K562 (cell line): ENCODE data around the gene SMIM7. TPM values are rescaled to one million over a fixed set of nuclear protein-coding genes. Genes with fewer than 3 reads are reported as not detected.

Experiments used
- BCOR ChIP-seq: fragments of 450-650 bp; IDR thresholded peaks from 2 replicates; pipeline ENCODE4 v1.6.1; 2016
- COPS2 ChIP-seq: fragments of 450-650 bp; conservative IDR thresholded peaks from 2 replicates; pipeline ENCODE4 v1.6.1; 2016; ENCODE audit warnings: mild to moderate bottlenecking, moderate library complexity
- DNMT1 ChIP-seq: fragments of 450-650 bp; IDR thresholded peaks from 2 replicates; pipeline ENCODE4 v1.6.1; 2016; ENCODE audit warnings: antibody characterized with exemption, mild to moderate bottlenecking
- E2F6 ChIP-seq, 2 experiments: IDR thresholded peaks; 2 replicates each; pipeline ENCODE4 v1.6.1; 2011; ENCODE audit warnings: borderline replicate concordance in 1 of 2, control low read depth in 1 of 2, low read depth in 1 of 2, low read length in 1 of 2, mild to moderate bottlenecking in 1 of 2, mixed read lengths in 1 of 2, moderate library complexity in 1 of 2; ENCODE audit not compliant: insufficient read depth in 1 of 2, insufficient read length in 1 of 2, poor library complexity in 1 of 2, severe bottlenecking in 1 of 2; ENCODE audit errors: extremely low read depth in 1 of 2
- ESRRA ChIP-seq: fragments of 450-650 bp; IDR thresholded peaks from 2 replicates; pipeline ENCODE4 v1.6.1; 2014; ENCODE audit warnings: low read depth, mild to moderate bottlenecking, moderate library complexity, borderline replicate concordance
- ETS2 ChIP-seq: IDR thresholded peaks from 2 replicates; pipeline ENCODE4 v1.6.1; 2016; ENCODE audit warnings: borderline replicate concordance, missing genetic modification characterization, mild to moderate bottlenecking, moderate library complexity, missing compliant biosample characterization; ENCODE audit not compliant: poor library complexity, severe bottlenecking
- HDAC8 ChIP-seq: fragments of 450-650 bp; IDR thresholded peaks from 2 replicates; pipeline ENCODE4 v1.6.1; 2016; ENCODE audit warnings: mild to moderate bottlenecking, missing genetic modification characterization, moderate library complexity, missing compliant biosample characterization
- HNRNPLL ChIP-seq: fragments of 200-400 bp; formaldehyde crosslinking; IDR thresholded peaks from 2 replicates; pipeline ENCODE4 v1.6.1; 2017; ENCODE audit warnings: low read length, low read depth, mild to moderate bottlenecking; ENCODE audit not compliant: poor library complexity, severe bottlenecking
- NFE2 ChIP-seq: IDR thresholded peaks from 2 replicates; pipeline ENCODE4 v1.6.1; 2014; ENCODE audit warnings: antibody characterized with exemption, low read depth
- PHF20 ChIP-seq: fragments of 450-650 bp; IDR thresholded peaks from 2 replicates; pipeline ENCODE4 v1.6.1; 2018; ENCODE audit not compliant: partially characterized antibody
- PYGO2 ChIP-seq: fragments of 450-650 bp; IDR thresholded peaks from 2 replicates; pipeline ENCODE4 v1.6.1; 2016; ENCODE audit warnings: mild to moderate bottlenecking, missing genetic modification characterization, moderate library complexity, missing compliant biosample characterization
- RNF2 ChIP-seq: sonication (generic); IDR thresholded peaks from 2 replicates; pipeline ENCODE4 v1.6.1; 2016
- SRSF3 ChIP-seq: fragments of 200-400 bp; formaldehyde crosslinking; IDR thresholded peaks from 2 replicates; pipeline ENCODE4 v1.6.1; 2016; ENCODE audit warnings: mild to moderate bottlenecking, low read length, moderate library complexity; ENCODE audit not compliant: insufficient read depth
- TAL1 ChIP-seq: fragments of 450-650 bp; IDR thresholded peaks from 2 replicates; pipeline ENCODE4 v1.6.1; 2016; ENCODE audit warnings: mild to moderate bottlenecking
- TSHZ1 ChIP-seq: fragments of 250-450 bp; sonication (Bioruptor Pico); IDR thresholded peaks from 2 replicates; pipeline ENCODE4 v1.4.0; 2020; ENCODE audit warnings: mild to moderate bottlenecking, moderate library complexity
- YBX1 ChIP-seq: fragments of 450-650 bp; IDR thresholded peaks from 2 replicates; pipeline ENCODE4 v1.7.1; 2016; ENCODE audit warnings: mild to moderate bottlenecking
- ZNF77 ChIP-seq: fragments of 250-450 bp; sonication (Bioruptor Pico); IDR thresholded peaks from 2 replicates; pipeline ENCODE4 v1.5.0; 2020
- polyA plus RNA-seq, 8 experiments: library from polyadenylated mRNA; depleted of rRNA in 4 of 8; stranded (reverse) in 5 of 8; unstranded in 3 of 8; fragments of >200 nt; fragmentation: Nextera tagmentation in 2 of 8; fragmentation: Illumina TruSeq in 1 of 8; extraction: Ambion mirVana in 2 of 8; extraction: Trizol in 1 of 8; gene quantifications; 2 replicates each; pipeline versions ENCODE4 v1.2.1 to v1.2.3, GENCODE V29; 2011 to 2014; ENCODE audit warnings: inconsistent platforms in 1 of 8, missing spikeins in 1 of 8
- total RNA-seq, 7 experiments: library from RNA; depleted of rRNA in 6 of 7; stranded (reverse); fragments of >200 nt in 6 of 7; fragmentation: Illumina TruSeq in 2 of 7; extraction: Trizol in 2 of 7; gene quantifications; 2 replicates each; pipeline versions ENCODE4 v1.2.1 to v1.2.3, GENCODE V29; 2011 to 2021; ENCODE audit warnings: low replicate concordance in 1 of 7
- TF ChIP-seq, protein P1 (sequence below), 2 experiments: IDR thresholded peaks; 2 replicates each; pipeline ENCODE4 v1.6.1; 2012; ENCODE audit warnings: improper control_type of control experiment in 2 of 2, low read depth in 2 of 2, low read length in 2 of 2, borderline replicate concordance in 1 of 2
- TF ChIP-seq, protein P2 (sequence below): fragments of 200-400 bp; formaldehyde crosslinking; IDR thresholded peaks from 2 replicates; pipeline ENCODE4 v1.6.1; 2017; ENCODE audit warnings: mild to moderate bottlenecking, low read depth, low read length, moderate library complexity

SMIM7 gene
- total and polyA plus RNA-seq, 9 of the 15 experiments (the other 6 are each of a cell fraction or from before 2014, with no cell fraction given) = 55.3 to 265 (median 107) TPM

DNA sequence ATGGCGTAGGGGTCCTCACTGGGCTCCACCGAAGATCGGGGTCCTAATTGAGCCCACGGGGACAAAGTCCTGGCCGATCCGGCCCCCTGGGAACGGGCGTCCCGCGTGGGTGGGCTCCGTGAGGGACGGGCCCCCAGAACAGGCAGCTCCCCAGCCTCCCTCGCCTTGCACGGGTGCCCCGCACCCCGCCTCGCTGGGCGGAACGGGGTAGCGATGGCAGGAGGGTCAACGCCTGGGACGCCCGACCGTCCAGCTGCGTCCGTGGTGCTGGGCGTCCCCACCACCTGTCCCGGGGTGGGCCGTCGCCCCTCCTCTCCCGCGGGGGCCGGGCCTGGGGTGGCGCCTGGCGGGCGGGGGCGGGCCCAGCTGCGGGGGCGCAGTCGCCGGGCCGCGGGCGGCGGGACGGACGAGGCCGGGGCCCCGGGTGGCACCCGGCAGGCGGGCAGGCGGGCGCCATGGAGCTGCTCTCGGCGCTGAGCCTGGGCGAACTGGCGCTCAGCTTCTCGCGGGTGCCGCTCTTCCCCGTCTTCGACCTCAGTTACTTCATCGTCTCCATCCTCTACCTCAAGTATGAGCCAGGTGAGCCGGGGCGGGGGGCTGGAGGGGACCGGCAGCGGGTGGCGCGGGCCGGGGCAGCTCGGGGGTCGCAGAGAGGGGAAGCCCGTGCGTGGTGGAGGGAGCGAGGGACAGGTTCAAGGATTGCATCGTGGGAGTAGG is 977 bp upstream of the SMIM7 start, which contains the start of gene TMEM38A (continued):
- TF ChIP-seq E2F6 (IDR thresholded peaks at IDR 0.05; ENCODE audit: borderline replicate concordance in 1 of 2, extremely low read depth in 1 of 2, insufficient read depth in 1 of 2, insufficient read length in 1 of 2, low read depth in 1 of 2, low read length in 1 of 2, poor library complexity in 1 of 2, severe bottlenecking in 1 of 2) (peak in 1 of 2 experiments; percentile 79), DNMT1 (no peak), ZNF77 (no peak), SRSF3 (no peak), ESRRA (no peak), ETS2 (tag) (no peak), HNRNPLL (no peak), PYGO2 (tag) (no peak), BCOR (no peak), HDAC8 (tag) (no peak), PHF20 (no peak), COPS2 (no peak), NFE2 (no peak), YBX1 (no peak), RNF2 (no peak), TAL1 (no peak), TSHZ1 (CRISPR knock-in tag) (no peak)
- TF ChIP-seq, protein P1, sequence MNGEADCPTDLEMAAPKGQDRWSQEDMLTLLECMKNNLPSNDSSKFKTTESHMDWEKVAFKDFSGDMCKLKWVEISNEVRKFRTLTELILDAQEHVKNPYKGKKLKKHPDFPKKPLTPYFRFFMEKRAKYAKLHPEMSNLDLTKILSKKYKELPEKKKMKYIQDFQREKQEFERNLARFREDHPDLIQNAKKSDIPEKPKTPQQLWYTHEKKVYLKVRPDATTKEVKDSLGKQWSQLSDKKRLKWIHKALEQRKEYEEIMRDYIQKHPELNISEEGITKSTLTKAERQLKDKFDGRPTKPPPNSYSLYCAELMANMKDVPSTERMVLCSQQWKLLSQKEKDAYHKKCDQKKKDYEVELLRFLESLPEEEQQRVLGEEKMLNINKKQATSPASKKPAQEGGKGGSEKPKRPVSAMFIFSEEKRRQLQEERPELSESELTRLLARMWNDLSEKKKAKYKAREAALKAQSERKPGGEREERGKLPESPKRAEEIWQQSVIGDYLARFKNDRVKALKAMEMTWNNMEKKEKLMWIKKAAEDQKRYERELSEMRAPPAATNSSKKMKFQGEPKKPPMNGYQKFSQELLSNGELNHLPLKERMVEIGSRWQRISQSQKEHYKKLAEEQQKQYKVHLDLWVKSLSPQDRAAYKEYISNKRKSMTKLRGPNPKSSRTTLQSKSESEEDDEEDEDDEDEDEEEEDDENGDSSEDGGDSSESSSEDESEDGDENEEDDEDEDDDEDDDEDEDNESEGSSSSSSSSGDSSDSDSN (IDR thresholded peaks at IDR 0.05; ENCODE audit: borderline replicate concordance in 1 of 2, low read depth in 2 of 2, low read length in 2 of 2) = no peak
- TF ChIP-seq, protein P2, sequence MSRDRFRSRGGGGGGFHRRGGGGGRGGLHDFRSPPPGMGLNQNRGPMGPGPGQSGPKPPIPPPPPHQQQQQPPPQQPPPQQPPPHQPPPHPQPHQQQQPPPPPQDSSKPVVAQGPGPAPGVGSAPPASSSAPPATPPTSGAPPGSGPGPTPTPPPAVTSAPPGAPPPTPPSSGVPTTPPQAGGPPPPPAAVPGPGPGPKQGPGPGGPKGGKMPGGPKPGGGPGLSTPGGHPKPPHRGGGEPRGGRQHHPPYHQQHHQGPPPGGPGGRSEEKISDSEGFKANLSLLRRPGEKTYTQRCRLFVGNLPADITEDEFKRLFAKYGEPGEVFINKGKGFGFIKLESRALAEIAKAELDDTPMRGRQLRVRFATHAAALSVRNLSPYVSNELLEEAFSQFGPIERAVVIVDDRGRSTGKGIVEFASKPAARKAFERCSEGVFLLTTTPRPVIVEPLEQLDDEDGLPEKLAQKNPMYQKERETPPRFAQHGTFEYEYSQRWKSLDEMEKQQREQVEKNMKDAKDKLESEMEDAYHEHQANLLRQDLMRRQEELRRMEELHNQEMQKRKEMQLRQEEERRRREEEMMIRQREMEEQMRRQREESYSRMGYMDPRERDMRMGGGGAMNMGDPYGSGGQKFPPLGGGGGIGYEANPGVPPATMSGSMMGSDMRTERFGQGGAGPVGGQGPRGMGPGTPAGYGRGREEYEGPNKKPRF = no peak
